Memory B cell (primary cell): ENCODE measurements around the gene AIRE.
"Not testable (repeated sequence)": the region's sequence is repeated elsewhere in the genome, so short reads cannot be mapped to it uniquely, and the experiment has no call there.

Experiments
- ATAC-seq: fragments of 150-1000 bp; cut with Tn5 transposase; 2 replicates; pipeline ENCODE4 v1.10.0; 2021; ENCODE audit warnings: low read depth, mild to moderate bottlenecking, moderate library complexity
- DNase-seq, 2 donors: peaks; one replicate each; pipeline ENCODE4 v3.0.0; 2022; ENCODE audit warnings: low spot score in 2 of 2
- H3K27ac Mint-ChIP-seq: one replicate; pipeline ENCODE4 v1.8.0; 2022; ENCODE audit warnings: mild to moderate bottlenecking, moderate library complexity, mixed read lengths
- H3K27me3 Mint-ChIP-seq: one replicate; pipeline ENCODE4 v1.8.0; 2022; ENCODE audit warnings: mixed read lengths
- H3K36me3 Mint-ChIP-seq: one replicate; pipeline ENCODE4 v1.8.0; 2022; ENCODE audit warnings: mild to moderate bottlenecking, mixed read lengths
- H3K4me1 Mint-ChIP-seq: one replicate; pipeline ENCODE4 v1.8.0; 2022; ENCODE audit warnings: mixed read lengths
- H3K4me3 Mint-ChIP-seq: one replicate; pipeline ENCODE4 v1.8.0; 2022; ENCODE audit warnings: mild to moderate bottlenecking, moderate library complexity, mixed read lengths
- H3K9me3 Mint-ChIP-seq: one replicate; pipeline ENCODE4 v1.8.0; 2022; ENCODE audit warnings: mixed read lengths

Gene AIRE

GRCh38 chr21:44279354-44280260 is 6.1 kb upstream of the AIRE start:
- ATAC-seq = no peak

GRCh38 chr21:44281801-44282200 is 3.9 kb upstream of the AIRE start:
- Mint-ChIP-seq H3K27me3 (peaks cover 5% of the 10 kb centered on the region), H3K9me3 (no peaks in the 10 kb centered on the region), H3K4me1 (peaks cover 10% of the 10 kb centered on the region), H3K27ac (no peak overlapping the region), H3K4me3 (no peak overlapping the region), H3K36me3 (no peaks in the 10 kb centered on the region)
- no peak for ATAC-seq
- no peak for DNase-seq

More at GRCh38 chr21:44279354-44280260, 6.1 kb upstream of the AIRE start:
- Mint-ChIP-seq H3K36me3 (no peaks in the 10 kb centered on the region), H3K4me3 (no peak overlapping the region), H3K27me3 (peaks cover 5% of the 10 kb centered on the region), H3K9me3 (no peaks in the 10 kb centered on the region), H3K27ac (no peak overlapping the region), H3K4me1 (peaks cover 10% of the 10 kb centered on the region)
- DNase-seq = no peak

- H3K9me3 Mint-ChIP-seq = no peaks in the 10 kb centered on the region
- DNase-seq (no peak), ATAC-seq (no peak)
- peaks cover 10% of the 10 kb centered on the region for H3K4me1 Mint-ChIP-seq
- no peak overlapping the region for H3K27ac Mint-ChIP-seq
- no peaks in the 10 kb centered on the region for H3K36me3 Mint-ChIP-seq
- no peak overlapping the region for H3K4me3 Mint-ChIP-seq
- H3K27me3 Mint-ChIP-seq = peaks cover 5% of the 10 kb centered on the region
Observed at GRCh38 chr21:44282370-44282769, 3.3 kb upstream of the AIRE start.

GRCh38 chr21:44283211-44283785 is 2.4 kb upstream of the AIRE start:
- not testable (repeated sequence) for H3K36me3 Mint-ChIP-seq, H3K27ac Mint-ChIP-seq, H3K27me3 Mint-ChIP-seq, H3K9me3 Mint-ChIP-seq, ATAC-seq, DNase-seq, H3K4me3 Mint-ChIP-seq
- peaks cover 14% of the 10 kb centered on the region for H3K4me1 Mint-ChIP-seq

GRCh38 chr21:44283948-44284347 is 1.7 kb upstream of the AIRE start:
- no peak for DNase-seq
- Mint-ChIP-seq H3K9me3 (no peaks in the 10 kb centered on the region), H3K4me3 (no peak overlapping the region), H3K27ac (no peak overlapping the region), H3K36me3 (no peaks in the 10 kb centered on the region), H3K27me3 (peaks cover 9% of the 10 kb centered on the region), H3K4me1 (peaks cover 14% of the 10 kb centered on the region)
- ATAC-seq = no peak

GRCh38 chr21:44286086-44286715 is 525 bp downstream of the AIRE start:
- peaks cover 7% of the 10 kb centered on the region for H3K27me3 Mint-ChIP-seq
- no peak for ATAC-seq
- H3K4me1 Mint-ChIP-seq = peaks cover 17% of the 10 kb centered on the region
- no peaks in the 10 kb centered on the region for H3K9me3 Mint-ChIP-seq
- no peak overlapping the region for H3K27ac Mint-ChIP-seq
- H3K4me3 Mint-ChIP-seq = no peak overlapping the region
- no peaks in the 10 kb centered on the region for H3K36me3 Mint-ChIP-seq
- DNase-seq = no peak

- peak; percentile 26 for ATAC-seq
- H3K27me3 Mint-ChIP-seq = peaks cover 7% of the 10 kb centered on the region
- no peaks in the 10 kb centered on the region for H3K9me3 Mint-ChIP-seq
Observed at GRCh38 chr21:44286716-44287632, 1.3 kb downstream of the AIRE start.

GRCh38 chr21:44288251-44289110 is 2.8 kb downstream of the AIRE start:
- H3K4me1 Mint-ChIP-seq = peaks cover 18% of the 10 kb centered on the region
- ATAC-seq (no peak), DNase-seq (no peak)
- peaks cover 6% of the 10 kb centered on the region for H3K27me3 Mint-ChIP-seq
- H3K4me3 Mint-ChIP-seq = no peak overlapping the region
- H3K36me3 Mint-ChIP-seq = no peaks in the 10 kb centered on the region
- no peak overlapping the region for H3K27ac Mint-ChIP-seq
- H3K9me3 Mint-ChIP-seq = no peaks in the 10 kb centered on the region

More at GRCh38 chr21:44286716-44287632, 1.3 kb downstream of the AIRE start:
- no peak for DNase-seq
- H3K4me3 Mint-ChIP-seq = no peak overlapping the region
- H3K27ac Mint-ChIP-seq = no peak overlapping the region
- H3K36me3 Mint-ChIP-seq = no peaks in the 10 kb centered on the region
- peaks cover 22% of the 10 kb centered on the region for H3K4me1 Mint-ChIP-seq

- Mint-ChIP-seq H3K4me3 (no peak overlapping the region), H3K36me3 (no peaks in the 10 kb centered on the region), H3K4me1 (peaks cover 16% of the 10 kb centered on the region), H3K27me3 (peaks cover 6% of the 10 kb centered on the region), H3K27ac (no peak overlapping the region), H3K9me3 (no peaks in the 10 kb centered on the region)
- ATAC-seq = no peak
- DNase-seq = no peak
Observed at GRCh38 chr21:44289381-44290010, 3.8 kb downstream of the AIRE start.

- no peak for DNase-seq
- Mint-ChIP-seq H3K36me3 (no peaks in the 10 kb centered on the region), H3K4me1 (peaks cover 20% of the 10 kb centered on the region), H3K4me3 (no peak overlapping the region), H3K9me3 (no peaks in the 10 kb centered on the region), H3K27ac (no peak overlapping the region), H3K27me3 (peaks cover 6% of the 10 kb centered on the region)
- no peak for ATAC-seq
Observed at GRCh38 chr21:44290327-44291077, 4.8 kb downstream of the AIRE start.

- no peak overlapping the region for H3K27ac Mint-ChIP-seq
- H3K36me3 Mint-ChIP-seq = no peaks in the 10 kb centered on the region
- no peak overlapping the region for H3K4me3 Mint-ChIP-seq
- ATAC-seq = no peak
- peaks cover 20% of the 10 kb centered on the region for H3K4me1 Mint-ChIP-seq
- no peak for DNase-seq
- H3K9me3 Mint-ChIP-seq = no peaks in the 10 kb centered on the region
- peaks cover 6% of the 10 kb centered on the region for H3K27me3 Mint-ChIP-seq
Observed at GRCh38 chr21:44291078-44291935, 5.6 kb downstream of the AIRE start.
